DND-41 (cell line): ENCODE measurements around the gene TAF5L.
A peak's percentile ranks its signal among the peaks of the same experiment; 100 is the strongest.

ENCODE experiments used
- CTCF ChIP-seq: IDR thresholded peaks from 2 replicates; pipeline ENCODE4 v1.5.1; 2012; ENCODE audit warnings: borderline replicate concordance, low read length, moderate library complexity, mild to moderate bottlenecking; ENCODE audit not compliant: poor library complexity, severe bottlenecking; ENCODE audit errors: extremely low read depth
- EZH2 ChIP-seq: IDR thresholded peaks from 3 replicates; pipeline ENCODE4 v1.6.1; 2012; ENCODE audit warnings: borderline replicate concordance, low read depth, mild to moderate bottlenecking, moderate library complexity, low read length, inconsistent platforms; ENCODE audit not compliant: severe bottlenecking

GRCh38 chr1:229558460-229559335, 67.2 kb downstream of the TAF5L start, which contains the start of gene ABCB10:
- TF ChIP-seq CTCF (peak; percentile 92), EZH2 (no peak)
